Measurements from ENCODE around the gene PPP5C.

The PPP5C gene

GRCh38 chr19:46378268-46378667, 31.4 kb downstream of the PPP5C start:
- Histone ChIP-seq H3K27me3 (ENCODE audit: low read length) (no peaks in the 10 kb centered on the region), H3K36me3 (ENCODE audit: low read length) (peaks cover 23% of the 10 kb centered on the region; the same call in 1 of the 2 replicates)
- no peak for TF ChIP-seq CTCF (IDR thresholded peaks at IDR 0.05; ENCODE audit: insufficient read depth, low read length, poor library complexity, severe bottlenecking)

GRCh38 chr19:46380690-46381089, 33.8 kb downstream of the PPP5C start:
- H4K20me1 ChIP-seq (ENCODE audit: low read depth, low read length) = 0 out of 2 replicates have a peak, but pooled peaks cover 4% of the 10 kb centered on the region
- H3K36me3 ChIP-seq (ENCODE audit: low read length) = peaks cover 23% of the 10 kb centered on the region; the same call in 1 of the 2 replicates
- H3K79me2 ChIP-seq (ENCODE audit: insufficient read depth, low read length) = peaks cover 17% of the 10 kb centered on the region; the same call in 1 of the 2 replicates
- no peak overlapping the region for H3K4me2 ChIP-seq (ENCODE audit: low read depth, low read length, poor library complexity, severe bottlenecking)
- TF ChIP-seq CTCF (IDR thresholded peaks at IDR 0.05; ENCODE audit: insufficient read depth, low read length, poor library complexity, severe bottlenecking) = no peak
- TF ChIP-seq EZH2phosphoT487 (conservative IDR thresholded peaks at IDR 0.05; ENCODE audit: low read length) = no peak
- H3K9me2 ChIP-seq (replicated peaks; ENCODE audit: insufficient read depth, low read length) = no peaks in the 10 kb centered on the region
- H3K27me3 ChIP-seq (ENCODE audit: low read length) = no peaks in the 10 kb centered on the region
- no peak overlapping the region for H3K9ac ChIP-seq (ENCODE audit: low read length)
- H3K27ac ChIP-seq (ENCODE audit: low read depth, low read length) = no peak overlapping the region
- no peak overlapping the region for H2AFZ ChIP-seq (ENCODE audit: low read depth, low read length, severe bottlenecking)
- no peaks in the 10 kb centered on the region for H3K9me3 ChIP-seq (ENCODE audit: insufficient read depth, low read length)
- H3K4me3 ChIP-seq (ENCODE audit: insufficient read depth, low read length, poor library complexity, severe bottlenecking) = no peak overlapping the region
- no peaks in the 10 kb centered on the region for H3F3A ChIP-seq (ENCODE audit: insufficient read depth)

More at GRCh38 chr19:46378268-46378667, 31.4 kb downstream of the PPP5C start:
- H3K4me3 ChIP-seq (ENCODE audit: insufficient read depth, low read length, poor library complexity, severe bottlenecking) = no peak overlapping the region
- H3K9me2 ChIP-seq (replicated peaks; ENCODE audit: insufficient read depth, low read length) = no peaks in the 10 kb centered on the region
- no peak overlapping the region for H3K9ac ChIP-seq (ENCODE audit: low read length)
- no peaks in the 10 kb centered on the region for H3K9me3 ChIP-seq (ENCODE audit: insufficient read depth, low read length)
- 0 out of 2 replicates have a peak, but pooled peaks cover 4% of the 10 kb centered on the region for H4K20me1 ChIP-seq (ENCODE audit: low read depth, low read length)
- no peak overlapping the region for H2AFZ ChIP-seq (ENCODE audit: low read depth, low read length, severe bottlenecking)
- H3K79me2 ChIP-seq (ENCODE audit: insufficient read depth, low read length) = peaks cover 21% of the 10 kb centered on the region
- H3F3A ChIP-seq (ENCODE audit: insufficient read depth) = no peaks in the 10 kb centered on the region
- no peak overlapping the region for H3K4me2 ChIP-seq (ENCODE audit: low read depth, low read length, poor library complexity, severe bottlenecking)
- no peak overlapping the region for H3K27ac ChIP-seq (ENCODE audit: low read depth, low read length)

GRCh38 chr19:46381346-46381745, 34.5 kb downstream of the PPP5C start:
- Histone ChIP-seq H4K20me1 (ENCODE audit: low read depth, low read length) (0 out of 2 replicates have a peak, but pooled peaks cover 4% of the 10 kb centered on the region), H3K4me2 (ENCODE audit: low read depth, low read length, poor library complexity, severe bottlenecking) (no peak overlapping the region), H3K9ac (ENCODE audit: low read length) (no peak overlapping the region), H3K27ac (ENCODE audit: low read depth, low read length) (no peak overlapping the region), H3K79me2 (ENCODE audit: insufficient read depth, low read length) (peaks cover 17% of the 10 kb centered on the region; the same call in 1 of the 2 replicates), H3K27me3 (ENCODE audit: low read length) (no peaks in the 10 kb centered on the region), H2AFZ (ENCODE audit: low read depth, low read length, severe bottlenecking) (no peak overlapping the region), H3K9me3 (ENCODE audit: insufficient read depth, low read length) (no peaks in the 10 kb centered on the region), H3K36me3 (ENCODE audit: low read length) (peaks cover 23% of the 10 kb centered on the region; the same call in 1 of the 2 replicates), H3K9me2 (replicated peaks; ENCODE audit: insufficient read depth, low read length) (no peaks in the 10 kb centered on the region), H3F3A (ENCODE audit: insufficient read depth) (no peaks in the 10 kb centered on the region), H3K4me3 (ENCODE audit: insufficient read depth, low read length, poor library complexity, severe bottlenecking) (no peak overlapping the region)
- TF ChIP-seq EZH2phosphoT487 (conservative IDR thresholded peaks at IDR 0.05; ENCODE audit: low read length) (no peak), CTCF (IDR thresholded peaks at IDR 0.05; ENCODE audit: insufficient read depth, low read length, poor library complexity, severe bottlenecking) (no peak)

Measured in SU-DHL-6 (cell line).